ENCODE data around the gene ITPKC. TPM values are rescaled to one million over a fixed set of nuclear protein-coding genes. Genes with fewer than 3 reads are reported as not detected.
A peak's percentile ranks its signal among the peaks of the same experiment; 100 is the strongest.

Gene ITPKC
- total RNA-seq, 1 experiment from 2014 or later: 25.3 TPM

- CTCF ChIA-PET: interaction anchor here (1.4 kb wide), 1 partner anchor 30 kb away, joined by 3 read pairs; no protein-coding TSS in a partner anchor
- no peaks in the 10 kb centered on the region for H3K9me3 Mint-ChIP-seq (ENCODE audit: low read depth, unreplicated experiment)
- intact Hi-C loops (cut with micrococcal nuclease; ENCODE audit: unreplicated experiment): no loop called here
- H3K4me3 Mint-ChIP-seq (ENCODE audit: low read depth, unreplicated experiment): no peak overlapping the region
- H3K4me1 Mint-ChIP-seq (ENCODE audit: low read depth, unreplicated experiment): no peaks in the 10 kb centered on the region
- BruUV-seq (replicated peaks): no TSS peak
- TF ChIP-seq CTCF (IDR thresholded peaks at IDR 0.05; ENCODE audit: unreplicated experiment): no peak
- H3K27ac Mint-ChIP-seq (ENCODE audit: unreplicated experiment): peak overlapping the region; percentile 23
- no peaks in the 10 kb centered on the region for H3K27me3 Mint-ChIP-seq (ENCODE audit: unreplicated experiment)
- no peak for DNase-seq
- H3K36me3 Mint-ChIP-seq (ENCODE audit: insufficient read depth, unreplicated experiment): peaks cover 71% of the 10 kb centered on the region
Observed at GRCh38 chr19:40693150-40693788, 23.6 kb upstream of the ITPKC start.

GRCh38 chr19:40693896-40694295 is 23.0 kb upstream of the ITPKC start:
- Mint-ChIP-seq H3K36me3 (ENCODE audit: insufficient read depth, unreplicated experiment) (peaks cover 75% of the 10 kb centered on the region), H3K4me3 (ENCODE audit: low read depth, unreplicated experiment) (no peak overlapping the region), H3K4me1 (ENCODE audit: low read depth, unreplicated experiment) (no peaks in the 10 kb centered on the region), H3K9me3 (ENCODE audit: low read depth, unreplicated experiment) (no peaks in the 10 kb centered on the region), H3K27ac (ENCODE audit: unreplicated experiment) (no peak overlapping the region), H3K27me3 (ENCODE audit: unreplicated experiment) (no peaks in the 10 kb centered on the region)
- no peak for TF ChIP-seq CTCF (IDR thresholded peaks at IDR 0.05; ENCODE audit: unreplicated experiment)
- DNase-seq: no peak
- no TSS peak for BruUV-seq (replicated peaks)
- CTCF ChIA-PET: interaction anchor here (1.4 kb wide), 1 partner anchor 31 kb away, joined by 3 read pairs; no protein-coding TSS in a partner anchor
- intact Hi-C loops (cut with micrococcal nuclease; ENCODE audit: unreplicated experiment): no loop called here

GRCh38 chr19:40695881-40696280 is 21.0 kb upstream of the ITPKC start:
- H3K36me3 Mint-ChIP-seq (ENCODE audit: insufficient read depth, unreplicated experiment): peaks cover 71% of the 10 kb centered on the region
- BruUV-seq (replicated peaks): no TSS peak
- no peak for TF ChIP-seq CTCF (IDR thresholded peaks at IDR 0.05; ENCODE audit: unreplicated experiment)
- no peak for DNase-seq
- intact Hi-C loops (cut with micrococcal nuclease; ENCODE audit: unreplicated experiment): no loop called here
- H3K9me3 Mint-ChIP-seq (ENCODE audit: low read depth, unreplicated experiment): no peaks in the 10 kb centered on the region
- CTCF ChIA-PET: no interaction called here
- H3K27me3 Mint-ChIP-seq (ENCODE audit: unreplicated experiment): no peaks in the 10 kb centered on the region
- no peak overlapping the region for H3K4me3 Mint-ChIP-seq (ENCODE audit: low read depth, unreplicated experiment)
- H3K4me1 Mint-ChIP-seq (ENCODE audit: low read depth, unreplicated experiment): no peaks in the 10 kb centered on the region
- no peak overlapping the region for H3K27ac Mint-ChIP-seq (ENCODE audit: unreplicated experiment)

GRCh38 chr19:40697007-40697406 is 19.9 kb upstream of the ITPKC start:
- no peak for TF ChIP-seq CTCF (IDR thresholded peaks at IDR 0.05; ENCODE audit: unreplicated experiment)
- CTCF ChIA-PET: no interaction called here
- DNase-seq: no peak
- Mint-ChIP-seq H3K36me3 (ENCODE audit: insufficient read depth, unreplicated experiment) (peaks cover 69% of the 10 kb centered on the region), H3K4me3 (ENCODE audit: low read depth, unreplicated experiment) (no peak overlapping the region), H3K4me1 (ENCODE audit: low read depth, unreplicated experiment) (no peaks in the 10 kb centered on the region), H3K27ac (ENCODE audit: unreplicated experiment) (no peak overlapping the region), H3K9me3 (ENCODE audit: low read depth, unreplicated experiment) (no peaks in the 10 kb centered on the region), H3K27me3 (ENCODE audit: unreplicated experiment) (no peaks in the 10 kb centered on the region)
- BruUV-seq (replicated peaks): no TSS peak
- intact Hi-C loops (cut with micrococcal nuclease; ENCODE audit: unreplicated experiment): no loop called here
